Glutamatergic neuron (in vitro differentiated cells): Measurements from ENCODE around the gene BARD1. TPM values are rescaled to one million over a fixed set of nuclear protein-coding genes. Genes with fewer than 3 reads are reported as not detected.

Source experiments
- DNase-seq: peaks from one replicate; pipeline ENCODE4 v3.0.0; 2022
- H3K27ac Mint-ChIP-seq: one replicate; pipeline ENCODE4 v1.8.0; 2020; ENCODE audit warnings: mild to moderate bottlenecking, mixed read lengths, inconsistent platforms; ENCODE audit not compliant: unreplicated experiment
- H3K27me3 Mint-ChIP-seq: one replicate; pipeline ENCODE4 v1.8.0; 2020; ENCODE audit warnings: mild to moderate bottlenecking, moderate library complexity, mixed read lengths, inconsistent platforms; ENCODE audit not compliant: unreplicated experiment
- H3K36me3 Mint-ChIP-seq: one replicate; pipeline ENCODE4 v1.8.0; 2020; ENCODE audit warnings: mild to moderate bottlenecking, mixed read lengths, inconsistent platforms; ENCODE audit not compliant: unreplicated experiment
- H3K4me1 Mint-ChIP-seq: one replicate; pipeline ENCODE4 v1.8.0; 2020; ENCODE audit warnings: mild to moderate bottlenecking, low read depth, mixed read lengths, inconsistent platforms; ENCODE audit not compliant: unreplicated experiment
- H3K4me3 Mint-ChIP-seq: one replicate; pipeline ENCODE4 v1.8.0; 2020; ENCODE audit warnings: mild to moderate bottlenecking, mixed read lengths, inconsistent platforms; ENCODE audit not compliant: unreplicated experiment
- H3K9me3 Mint-ChIP-seq: one replicate; pipeline ENCODE4 v1.8.0; 2020; ENCODE audit warnings: mild to moderate bottlenecking, moderate library complexity, mixed read lengths, inconsistent platforms; ENCODE audit not compliant: unreplicated experiment
- CTCF ChIP-seq: fragments of 200-600 bp; sonication (generic); IDR thresholded peaks from one replicate; pipeline ENCODE4 v1.5.0; 2021; ENCODE audit not compliant: partially characterized antibody, unreplicated experiment
- total RNA-seq: library from RNA; stranded (reverse); fragmentation: NEBNext Ultra II Directional; extraction: Animal tissue kit (Norgen Biotek cat#: 25700); gene quantifications from one replicate; pipeline ENCODE4 v1.2.1, GENCODE V29; 2021; ENCODE audit not compliant: unreplicated experiment

BARD1 gene
- total RNA-seq, 1 donor from 2014 or later = 33.6 TPM

GRCh38 chr2:214837466-214837865, 28.0 kb upstream of the BARD1 start:
- no peaks in the 10 kb centered on the region for H3K4me1 Mint-ChIP-seq
- H3K9me3 Mint-ChIP-seq = peaks cover 5% of the 10 kb centered on the region
- no peaks in the 10 kb centered on the region for H3K27me3 Mint-ChIP-seq
- H3K27ac Mint-ChIP-seq = no peak overlapping the region
- TF ChIP-seq CTCF = no peak
- H3K36me3 Mint-ChIP-seq = no peaks in the 10 kb centered on the region
- DNase-seq = no peak
- H3K4me3 Mint-ChIP-seq = no peak overlapping the region

GRCh38 chr2:214836568-214836967, 27.1 kb upstream of the BARD1 start:
- no peak for DNase-seq
- H3K4me3 Mint-ChIP-seq = no peak overlapping the region
- H3K27me3 Mint-ChIP-seq = no peaks in the 10 kb centered on the region
- no peaks in the 10 kb centered on the region for H3K4me1 Mint-ChIP-seq
- H3K27ac Mint-ChIP-seq = no peak overlapping the region
- no peak for TF ChIP-seq CTCF
- no peaks in the 10 kb centered on the region for H3K36me3 Mint-ChIP-seq
- peaks cover 5% of the 10 kb centered on the region for H3K9me3 Mint-ChIP-seq

- H3K4me1 Mint-ChIP-seq = no peaks in the 10 kb centered on the region
- H3K27me3 Mint-ChIP-seq = no peaks in the 10 kb centered on the region
- no peaks in the 10 kb centered on the region for H3K9me3 Mint-ChIP-seq
- H3K36me3 Mint-ChIP-seq = no peaks in the 10 kb centered on the region
- no peak overlapping the region for H3K4me3 Mint-ChIP-seq
- H3K27ac Mint-ChIP-seq = no peak overlapping the region
- no peak for DNase-seq
- TF ChIP-seq CTCF = no peak
Measured at GRCh38 chr2:214830794-214831346, 21.4 kb upstream of the BARD1 start.

GRCh38 chr2:214816008-214816533, 6.6 kb upstream of the BARD1 start:
- H3K4me1 Mint-ChIP-seq = peaks cover 1% of the 10 kb centered on the region

More at GRCh38 chr2:214816008-214816533, 6.6 kb upstream of the BARD1 start:
- H3K4me3 Mint-ChIP-seq = no peak overlapping the region
- H3K9me3 Mint-ChIP-seq = no peaks in the 10 kb centered on the region
- H3K36me3 Mint-ChIP-seq = no peaks in the 10 kb centered on the region
- DNase-seq = no peak
- TF ChIP-seq CTCF = no peak
- no peaks in the 10 kb centered on the region for H3K27me3 Mint-ChIP-seq
- H3K27ac Mint-ChIP-seq = no peak overlapping the region
